Measurements from ENCODE around the gene SART1. TPM values are rescaled to one million over a fixed set of nuclear protein-coding genes. Genes with fewer than 3 reads are reported as not detected.

SART1 gene
- total RNA-seq, 4 donors from 2014 or later = 21.1 to 56.6 (median 26.1) TPM

GRCh38 chr11:65952052-65952521 is 9.4 kb upstream of the SART1 start:
- no peak overlapping the region for H3K4me3 ChIP-seq
- WGBS = 54% methylated on average over 6 of the region's 6 CpGs
- no peaks in the 10 kb centered on the region for H3K9me3 ChIP-seq
- no peak overlapping the region for H3K27ac ChIP-seq
- DNase-seq (ENCODE audit: low spot score in 2 of 2) = no peak
- peaks cover 9% of the 10 kb centered on the region for H3K27me3 ChIP-seq
- H3K36me3 ChIP-seq = no peaks in the 10 kb centered on the region
- no peak for TF ChIP-seq EP300 (IDR thresholded peaks at IDR 0.05)
- no peak for TF ChIP-seq POLR2A (IDR thresholded peaks at IDR 0.05)
- no peak for TF ChIP-seq CTCF (IDR thresholded peaks at IDR 0.05)
- TF ChIP-seq POLR2AphosphoS5 (IDR thresholded peaks at IDR 0.05) = no peak
- peaks cover 2% of the 10 kb centered on the region for H3K4me1 ChIP-seq

GRCh38 chr11:65953471-65953870 is 8.1 kb upstream of the SART1 start:
- WGBS = 83% methylated on average over 20 of the region's 20 CpGs
- Histone ChIP-seq H3K4me1 (peaks cover 2% of the 10 kb centered on the region), H3K36me3 (no peaks in the 10 kb centered on the region), H3K4me3 (no peak overlapping the region), H3K27me3 (peaks cover 9% of the 10 kb centered on the region), H3K27ac (no peak overlapping the region), H3K9me3 (no peaks in the 10 kb centered on the region)
- TF ChIP-seq POLR2A (IDR thresholded peaks at IDR 0.05) (no peak), POLR2AphosphoS5 (IDR thresholded peaks at IDR 0.05) (no peak), CTCF (IDR thresholded peaks at IDR 0.05) (no peak), EP300 (IDR thresholded peaks at IDR 0.05) (no peak)
- no peak for DNase-seq (ENCODE audit: low spot score in 2 of 2)

GRCh38 chr11:65954771-65955170 is 6.8 kb upstream of the SART1 start:
- Histone ChIP-seq H3K9me3 (no peaks in the 10 kb centered on the region), H3K36me3 (no peaks in the 10 kb centered on the region), H3K27me3 (peaks cover 9% of the 10 kb centered on the region), H3K4me3 (no peak overlapping the region), H3K4me1 (peaks cover 2% of the 10 kb centered on the region), H3K27ac (no peak overlapping the region)
- TF ChIP-seq POLR2A (IDR thresholded peaks at IDR 0.05) (no peak), EP300 (IDR thresholded peaks at IDR 0.05) (no peak), CTCF (IDR thresholded peaks at IDR 0.05) (no peak), POLR2AphosphoS5 (IDR thresholded peaks at IDR 0.05) (no peak)
- no peak for DNase-seq (ENCODE audit: low spot score in 2 of 2)
- 65% methylated on average over 8 of the region's 8 CpGs for WGBS

DNA sequence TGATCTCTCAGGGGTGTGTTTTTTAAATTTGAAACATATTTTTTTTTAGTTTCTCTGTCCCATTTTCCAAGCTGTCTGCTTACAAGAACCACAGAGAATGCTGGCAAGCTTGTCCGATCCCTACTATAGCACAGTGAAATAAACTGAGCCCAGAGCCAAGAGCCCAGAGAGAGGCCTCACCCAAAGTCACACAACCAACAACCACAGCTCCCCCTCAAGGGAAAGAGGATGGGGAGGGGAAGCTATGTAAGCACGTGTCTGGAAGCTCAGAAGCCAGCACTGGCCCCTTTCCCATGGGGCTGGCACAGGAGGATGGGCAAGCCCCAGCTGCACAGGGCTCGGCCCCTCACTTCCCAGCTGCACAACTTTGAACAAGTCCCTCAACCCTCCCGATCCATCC is 3.2 kb upstream of the SART1 start:
- no peak for TF ChIP-seq POLR2A (IDR thresholded peaks at IDR 0.05)
- no peak for TF ChIP-seq CTCF (IDR thresholded peaks at IDR 0.05)
- TF ChIP-seq POLR2AphosphoS5 (IDR thresholded peaks at IDR 0.05) = no peak
- TF ChIP-seq EP300 (IDR thresholded peaks at IDR 0.05) = no peak
- Histone ChIP-seq H3K27ac (no peak overlapping the region), H3K27me3 (peaks cover 9% of the 10 kb centered on the region), H3K4me3 (no peak overlapping the region), H3K9me3 (no peaks in the 10 kb centered on the region), H3K36me3 (no peaks in the 10 kb centered on the region), H3K4me1 (peaks cover 20% of the 10 kb centered on the region)
- no peak for DNase-seq (ENCODE audit: low spot score in 2 of 2)
- 36% methylated on average over 4 of the region's 4 CpGs for WGBS

- TF ChIP-seq CTCF (IDR thresholded peaks at IDR 0.05) (no peak), EP300 (IDR thresholded peaks at IDR 0.05) (no peak), POLR2A (IDR thresholded peaks at IDR 0.05) (no peak), POLR2AphosphoS5 (IDR thresholded peaks at IDR 0.05) (no peak)
- peaks cover 26% of the 10 kb centered on the region for H3K4me1 ChIP-seq
- no peak for DNase-seq (ENCODE audit: low spot score in 2 of 2)
- WGBS = 68% methylated on average over 6 of the region's 17 CpGs
- H3K4me3 ChIP-seq = no peak overlapping the region
- no peaks in the 10 kb centered on the region for H3K36me3 ChIP-seq
- H3K9me3 ChIP-seq = no peaks in the 10 kb centered on the region
- no peak overlapping the region for H3K27ac ChIP-seq
- H3K27me3 ChIP-seq = peaks cover 9% of the 10 kb centered on the region
These were observed 2.6 kb upstream of the SART1 start for GRCh38 chr11:65958774-65959420.

Measured in suprapubic skin (tissue), 4 donors.